BLaER1 treated with 17β-estradiol and CSF1 and Interleukin-3, amounts not matched to agents 10 nM and 100 nM (cell line): ENCODE results near the gene TTLL6.

Experiments
- H3K27ac ChIP-seq, 11 experiments: shearing (Covaris generic); formaldehyde crosslinking; 2 replicates each; pipeline ENCODE4 v1.8.1; 2022
- H3K27me3 ChIP-seq, 11 experiments: shearing (Covaris generic); formaldehyde crosslinking; 2 replicates each; pipeline ENCODE4 v1.8.1; 2022
- H3K36me3 ChIP-seq, 11 experiments: shearing (Covaris generic); formaldehyde crosslinking; 2 replicates each; pipeline ENCODE4 v1.8.1; 2022
- H3K4me1 ChIP-seq, 10 experiments: shearing (Covaris generic); formaldehyde crosslinking; 2 replicates each; pipeline ENCODE4 v1.8.1; 2022
- H3K4me2 ChIP-seq, 11 experiments: shearing (Covaris generic); formaldehyde crosslinking; 2 replicates each; pipeline ENCODE4 v1.8.1; 2022
- H3K4me3 ChIP-seq, 10 experiments: shearing (Covaris generic); formaldehyde crosslinking; 2 replicates each; pipeline ENCODE4 v1.8.1; 2022
- H3K9ac ChIP-seq, 11 experiments: shearing (Covaris generic); formaldehyde crosslinking; 2 replicates each; pipeline ENCODE4 v1.8.1; 2022
- H3K9me3 ChIP-seq, 11 experiments: shearing (Covaris generic); formaldehyde crosslinking; replicated peaks in 1 of 11; 2 replicates each; pipeline ENCODE4 v1.8.1; 2022
- H4K20me1 ChIP-seq, 11 experiments: shearing (Covaris generic); formaldehyde crosslinking; 2 replicates each; pipeline ENCODE4 v1.8.1; 2022
- Cebpa-rat ChIP-seq, 11 experiments: shearing (Covaris generic); IDR thresholded peaks; 2 replicates each; pipeline ENCODE4 v1.8.1; 2022

TTLL6 gene

GRCh38 chr17:48747445-48748363 is 69.3 kb downstream of the TTLL6 start:
- Histone ChIP-seq H3K4me2 (no peak overlapping the region), H3K27me3 (peaks cover 100% of the 10 kb centered on the region in 11 experiments), H3K4me1 (peaks cover 0 to 17% (median 0%) of the 10 kb centered on the region in 10 experiments; a peak in 2 of 20 replicates), H3K9me3 (0 out of 22 replicates have a peak, but pooled peaks cover 0 to 4% (median 0%) of the 10 kb centered on the region in 11 experiments), H4K20me1 (peaks cover 0 to 99% (median 80%) of the 10 kb centered on the region in 11 experiments; a peak in 19 of 22 replicates), H3K27ac (no peak overlapping the region), H3K36me3 (no peaks in the 10 kb centered on the region), H3K4me3 (no peak overlapping the region), H3K9ac (no peak overlapping the region)
- TF ChIP-seq Cebpa-rat (IDR thresholded peaks at IDR 0.05) = no peak

- no peak overlapping the region for H3K4me2 ChIP-seq
These were observed 70.0 kb downstream of the TTLL6 start for GRCh38 chr17:48746916-48747444.

GRCh38 chr17:48745381-48746275 is 71.4 kb downstream of the TTLL6 start:
- Histone ChIP-seq H3K9ac (no peak overlapping the region), H3K27me3 (peaks cover 100% of the 10 kb centered on the region in 11 experiments), H4K20me1 (peaks cover 0 to 89% (median 66%) of the 10 kb centered on the region in 11 experiments; a peak in 19 of 22 replicates), H3K27ac (no peak overlapping the region), H3K4me2 (no peak overlapping the region), H3K36me3 (no peaks in the 10 kb centered on the region), H3K4me1 (peaks cover 0 to 17% (median 0%) of the 10 kb centered on the region in 10 experiments; a peak in 2 of 20 replicates), H3K4me3 (no peak overlapping the region), H3K9me3 (peaks cover 0 to 17% (median 6%) of the 10 kb centered on the region in 11 experiments; a peak in 6 of 22 replicates)
- no peak for TF ChIP-seq Cebpa-rat (IDR thresholded peaks at IDR 0.05)

More at GRCh38 chr17:48746916-48747444, 70.0 kb downstream of the TTLL6 start:
- Histone ChIP-seq H3K4me1 (peaks cover 0 to 17% (median 0%) of the 10 kb centered on the region in 10 experiments; a peak in 2 of 20 replicates), H3K9me3 (0 out of 22 replicates have a peak, but pooled peaks cover 0 to 4% (median 0%) of the 10 kb centered on the region in 11 experiments), H3K9ac (no peak overlapping the region), H3K36me3 (no peaks in the 10 kb centered on the region), H3K27ac (no peak overlapping the region), H3K4me3 (no peak overlapping the region), H3K27me3 (peaks cover 100% of the 10 kb centered on the region in 11 experiments), H4K20me1 (peaks cover 0 to 99% (median 78%) of the 10 kb centered on the region in 11 experiments; a peak in 19 of 22 replicates)
- no peak for TF ChIP-seq Cebpa-rat (IDR thresholded peaks at IDR 0.05)

GRCh38 chr17:48740537-48740936 is 76.5 kb downstream of the TTLL6 start:
- Histone ChIP-seq H3K27me3 (peaks cover 100% of the 10 kb centered on the region in 11 experiments), H3K27ac (no peak overlapping the region), H3K4me3 (no peak overlapping the region), H4K20me1 (peaks cover 0 to 77% (median 58%) of the 10 kb centered on the region in 11 experiments; a peak in 17 of 22 replicates), H3K36me3 (no peaks in the 10 kb centered on the region), H3K9me3 (peaks cover 0 to 44% (median 18%) of the 10 kb centered on the region in 11 experiments; a peak in 15 of 22 replicates), H3K4me2 (no peak overlapping the region), H3K9ac (no peak overlapping the region), H3K4me1 (peaks cover 0 to 7% (median 0%) of the 10 kb centered on the region in 10 experiments; a peak in 2 of 20 replicates)
- no peak for TF ChIP-seq Cebpa-rat (IDR thresholded peaks at IDR 0.05)

- no peak for TF ChIP-seq Cebpa-rat (IDR thresholded peaks at IDR 0.05)
- no peak overlapping the region for H3K27ac ChIP-seq
- H3K27me3 ChIP-seq = peaks cover 100% of the 10 kb centered on the region in 11 experiments
- no peaks in the 10 kb centered on the region for H3K36me3 ChIP-seq
- H3K4me3 ChIP-seq = no peak overlapping the region
- H3K9ac ChIP-seq = no peak overlapping the region
- H4K20me1 ChIP-seq = peaks cover 0 to 79% (median 60%) of the 10 kb centered on the region in 11 experiments; a peak in 17 of 22 replicates
- H3K4me1 ChIP-seq = no peaks in the 10 kb centered on the region
- H3K4me2 ChIP-seq = no peak overlapping the region
- peaks cover 0 to 44% (median 18%) of the 10 kb centered on the region in 11 experiments; a peak in 15 of 22 replicates for H3K9me3 ChIP-seq
These were observed 78.1 kb downstream of the TTLL6 start for GRCh38 chr17:48738803-48739526.

- no peak overlapping the region for H3K4me2 ChIP-seq
- H3K27ac ChIP-seq = no peak overlapping the region
- H3K9ac ChIP-seq = no peak overlapping the region
- peaks cover 100% of the 10 kb centered on the region in 11 experiments for H3K27me3 ChIP-seq
- peaks cover 0 to 79% (median 62%) of the 10 kb centered on the region in 11 experiments; a peak in 17 of 22 replicates for H4K20me1 ChIP-seq
- H3K36me3 ChIP-seq = no peaks in the 10 kb centered on the region
- H3K9me3 ChIP-seq = peaks cover 0 to 44% (median 18%) of the 10 kb centered on the region in 11 experiments; a peak in 15 of 22 replicates
- no peaks in the 10 kb centered on the region for H3K4me1 ChIP-seq
- TF ChIP-seq Cebpa-rat (IDR thresholded peaks at IDR 0.05) = no peak
- H3K4me3 ChIP-seq = no peak overlapping the region
These were observed 78.6 kb downstream of the TTLL6 start for GRCh38 chr17:48738424-48738802.

GRCh38 chr17:48737330-48738043 is 79.5 kb downstream of the TTLL6 start:
- Histone ChIP-seq H3K9ac (no peak overlapping the region), H3K27me3 (peaks cover 100% of the 10 kb centered on the region in 11 experiments), H3K27ac (no peak overlapping the region), H3K36me3 (no peaks in the 10 kb centered on the region), H3K4me3 (no peak overlapping the region), H4K20me1 (peaks cover 0 to 79% (median 62%) of the 10 kb centered on the region in 11 experiments; a peak in 17 of 22 replicates), H3K9me3 (peaks cover 0 to 44% (median 18%) of the 10 kb centered on the region in 11 experiments; a peak in 15 of 22 replicates), H3K4me2 (no peak overlapping the region), H3K4me1 (no peaks in the 10 kb centered on the region)
- TF ChIP-seq Cebpa-rat (IDR thresholded peaks at IDR 0.05) = no peak
